HG02588 (cell line): ENCODE data around the gene TBC1D19.
"Not testable (repeated sequence)": the region's sequence is repeated elsewhere in the genome, so short reads cannot be mapped to it uniquely, and the experiment has no call there.

Source experiments
- ATAC-seq: cut with Tn5 transposase; IDR thresholded peaks from one replicate; pipeline ENCODE4 v1.9.1; 2021; ENCODE audit warnings: mild to moderate bottlenecking, moderate library complexity; ENCODE audit not compliant: unreplicated experiment

The TBC1D19 gene, protein sequence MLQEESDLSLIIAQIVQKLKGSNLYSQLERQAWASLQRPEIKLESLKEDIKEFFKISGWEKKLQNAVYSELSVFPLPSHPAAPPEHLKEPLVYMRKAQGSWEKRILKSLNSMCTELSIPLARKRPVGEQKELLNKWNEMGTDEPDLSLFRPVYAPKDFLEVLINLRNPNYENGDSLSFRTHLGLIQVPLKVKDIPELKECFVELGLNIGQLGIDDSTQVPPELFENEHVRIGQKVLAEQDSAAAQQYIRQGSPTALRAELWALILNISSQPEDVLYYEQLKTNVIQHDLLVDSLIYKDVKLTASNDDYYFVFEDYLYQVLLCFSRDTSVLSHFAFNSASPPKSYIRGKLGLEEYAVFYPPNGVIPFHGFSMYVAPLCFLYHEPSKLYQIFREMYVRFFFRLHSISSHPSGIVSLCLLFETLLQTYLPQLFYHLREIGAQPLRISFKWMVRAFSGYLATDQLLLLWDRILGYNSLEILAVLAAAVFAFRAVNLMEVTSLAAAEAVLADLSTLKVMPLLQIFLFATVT

DNA sequence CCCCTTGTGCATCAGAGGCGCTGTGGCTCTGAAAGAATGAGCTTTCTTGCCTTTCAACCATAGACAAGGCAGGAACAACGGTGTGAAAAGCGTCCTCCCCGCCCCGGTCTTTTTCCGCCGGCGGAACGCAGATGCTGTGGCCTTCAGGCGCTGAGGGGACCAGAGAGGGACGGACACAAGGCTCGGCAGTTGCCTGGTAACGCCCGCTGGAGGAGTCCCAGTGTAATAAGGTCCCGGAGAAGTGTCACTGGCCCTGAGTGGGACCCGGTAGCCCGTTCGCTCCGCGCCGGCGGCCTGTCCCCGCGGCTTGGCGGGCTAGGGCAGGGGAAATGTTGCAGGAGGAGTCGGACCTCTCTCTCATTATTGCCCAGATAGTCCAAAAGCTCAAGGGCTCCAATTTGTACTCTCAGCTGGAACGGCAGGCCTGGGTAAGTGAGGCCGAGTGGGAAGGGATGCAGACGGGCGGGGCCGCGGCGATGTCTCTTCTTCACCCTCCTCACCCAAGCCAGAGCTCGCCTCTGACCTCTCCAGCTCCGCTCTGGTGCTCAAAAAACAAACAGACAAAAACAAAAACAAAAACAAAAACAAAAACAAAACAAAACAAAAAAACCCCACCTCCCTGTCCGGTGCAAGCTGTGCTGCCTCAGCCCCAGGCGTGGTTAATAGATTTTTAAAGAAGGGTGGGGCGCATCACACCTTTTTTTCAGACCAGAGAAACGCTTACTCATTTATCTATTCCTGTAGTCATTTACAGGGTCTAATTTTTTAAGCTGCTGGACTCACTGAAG is at the start of gene TBC1D19:
TSS of gene TBC1D19 (plus strand) at position 220 of the 788 bp plus-strand sequence. CDS start at position 330, 110 bp downstream.
- ATAC-seq: peak; percentile 100

DNA sequence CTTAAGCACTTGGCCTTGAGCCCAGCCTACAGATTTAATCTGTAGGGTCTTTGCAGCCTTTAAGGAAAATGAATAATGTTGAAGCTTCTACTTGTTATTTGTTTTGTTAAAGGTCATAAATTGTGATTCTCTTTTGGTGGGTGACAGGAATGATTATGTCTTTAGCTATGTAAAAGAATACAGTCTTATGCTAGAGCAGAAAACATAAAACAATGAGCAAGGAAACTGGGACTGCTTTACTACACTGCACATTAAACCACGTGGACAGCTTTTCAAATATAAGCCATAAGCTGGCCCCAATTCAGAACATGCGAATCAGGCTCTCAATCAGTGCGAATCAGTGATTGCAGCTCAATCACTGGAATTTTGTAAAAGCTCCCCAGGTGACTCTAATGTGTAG is 40.9 kb upstream of the TBC1D19 start:
- no peak for ATAC-seq

DNA sequence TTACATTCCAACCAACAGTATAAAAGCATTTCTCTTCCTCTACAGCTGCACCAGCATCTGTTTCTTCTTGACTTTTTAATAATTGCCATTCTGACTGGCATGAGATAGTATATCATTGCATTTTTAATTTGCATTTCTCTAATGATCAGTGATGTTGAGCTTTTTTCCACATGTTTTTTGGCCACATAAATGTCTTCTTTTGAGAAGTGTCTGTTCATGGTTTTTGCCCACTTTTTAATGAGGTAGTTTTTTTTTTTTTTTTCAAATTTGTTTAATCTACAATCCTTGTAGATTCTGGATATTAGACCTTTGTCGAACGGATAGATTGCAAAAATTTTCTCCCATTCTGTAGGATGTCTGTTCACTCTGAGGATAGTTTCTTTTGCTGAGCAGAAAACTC is 39.5 kb upstream of the TBC1D19 start:
- no peak for ATAC-seq

DNA sequence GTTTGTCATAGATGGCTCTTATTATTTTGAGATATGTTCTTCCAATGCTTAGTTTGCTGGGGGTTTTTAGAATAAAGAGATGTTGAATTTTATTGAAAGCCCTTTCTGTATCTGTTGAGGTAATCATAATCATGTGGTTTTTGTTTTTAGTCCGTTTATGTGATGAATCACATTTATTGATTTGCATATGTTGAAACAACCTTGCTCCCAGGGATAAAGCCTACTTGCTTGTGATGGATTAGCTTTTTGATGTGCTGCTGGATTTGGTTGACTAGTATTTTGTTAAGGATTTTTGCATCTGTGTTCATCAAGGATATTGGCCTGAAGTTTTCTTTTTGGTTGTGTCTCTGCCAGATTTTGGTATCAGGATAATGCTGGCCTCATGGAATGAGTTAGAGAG is 35.5 kb upstream of the TBC1D19 start:
- ATAC-seq: not testable (repeated sequence)

DNA sequence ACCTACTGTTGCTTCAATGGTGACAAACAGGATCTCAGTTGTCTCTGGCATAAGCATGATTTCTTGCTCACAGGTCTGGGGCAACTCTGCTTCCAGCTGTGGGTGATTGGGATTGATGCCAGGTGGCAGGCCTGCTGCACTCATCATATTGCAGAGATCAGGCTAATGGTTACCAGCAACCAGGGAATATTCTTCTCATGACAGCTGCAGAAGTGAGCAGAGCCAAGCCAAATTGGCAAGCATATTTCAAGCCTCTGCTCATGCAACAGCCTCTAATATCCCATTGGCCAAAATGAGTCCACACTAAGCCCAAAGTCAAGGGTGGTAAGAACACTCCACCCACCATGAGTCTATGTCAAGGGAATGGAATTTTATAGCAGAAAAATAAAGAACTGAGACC is 26.7 kb upstream of the TBC1D19 start:
- ATAC-seq: no peak

DNA sequence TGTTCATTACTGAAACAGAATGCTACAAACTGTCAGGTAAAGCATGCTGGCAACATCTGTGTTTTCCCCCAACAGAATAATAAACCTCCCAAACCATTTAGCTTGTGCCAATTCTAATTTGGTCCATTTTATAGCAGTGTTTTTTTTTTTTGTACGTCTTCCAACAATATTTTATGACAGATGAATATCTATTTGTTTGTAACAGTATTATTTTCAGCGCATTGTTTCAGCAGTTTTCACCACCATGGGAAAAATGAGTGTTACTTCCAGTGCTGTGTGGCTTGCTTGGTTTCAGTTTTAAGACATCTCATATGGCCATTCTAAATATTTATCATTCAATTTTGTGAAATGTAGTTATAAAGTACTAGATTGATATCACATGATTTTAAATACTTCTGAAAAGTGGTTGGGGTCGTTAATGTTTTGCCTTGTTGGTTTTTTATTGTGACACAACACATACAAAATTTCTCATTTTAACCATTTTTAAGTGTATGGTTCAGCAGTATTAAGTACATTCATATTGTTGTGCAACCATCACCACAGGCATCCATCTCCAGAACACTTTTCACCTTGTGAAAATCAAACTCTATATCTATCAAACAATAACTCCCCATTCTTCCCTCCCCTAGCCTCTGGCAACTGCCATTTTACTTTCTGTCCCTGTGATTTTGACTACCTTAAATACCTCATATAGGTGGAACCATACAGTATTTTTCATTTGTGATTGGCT is 25.6 kb upstream of the TBC1D19 start:
- no peak for ATAC-seq

DNA sequence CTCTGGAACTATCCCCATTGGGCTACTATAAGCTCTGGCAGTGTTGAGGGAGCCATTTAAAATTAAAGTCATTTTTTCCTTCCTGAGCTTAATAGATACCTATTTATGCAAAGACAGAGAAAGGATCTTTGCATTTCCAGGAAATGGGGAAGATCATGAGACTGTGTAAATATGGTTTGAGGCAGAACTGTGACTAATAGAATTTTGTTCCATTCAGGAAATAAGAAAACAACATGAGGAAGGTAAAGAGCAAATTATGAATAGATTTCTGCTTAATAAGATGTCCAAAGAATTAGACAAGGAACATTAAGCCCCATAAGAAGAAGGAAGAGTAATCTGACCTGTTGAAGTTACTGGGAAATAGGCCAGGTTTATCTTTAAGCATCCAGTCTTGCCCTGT is 17.8 kb upstream of the TBC1D19 start:
- ATAC-seq: no peak

DNA sequence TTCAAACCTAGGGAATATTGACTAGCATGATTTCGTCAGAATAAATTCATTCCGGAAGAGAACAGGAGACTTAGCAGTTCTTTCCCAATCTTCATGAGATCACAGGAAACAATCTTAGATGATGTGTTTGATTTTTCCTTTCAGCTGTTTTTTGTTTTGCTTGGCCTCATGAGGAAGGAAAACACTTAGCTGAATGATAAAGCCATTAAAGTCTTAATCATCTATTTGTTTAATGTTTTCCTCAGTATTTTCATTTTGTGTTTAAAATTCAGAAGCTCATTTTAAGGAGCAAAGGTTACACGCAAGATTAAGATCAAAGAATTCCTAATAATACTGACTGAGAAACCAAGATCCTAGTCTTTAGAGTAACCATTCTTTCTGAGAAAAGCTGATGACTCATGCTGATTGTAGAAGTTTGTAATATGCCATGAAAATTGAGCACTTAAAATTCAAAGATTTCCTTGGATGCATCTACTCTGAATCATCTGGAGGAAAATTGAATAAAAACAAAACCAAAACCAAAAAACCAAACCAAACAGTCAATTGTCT is 15.4 kb upstream of the TBC1D19 start:
- no peak for ATAC-seq

DNA sequence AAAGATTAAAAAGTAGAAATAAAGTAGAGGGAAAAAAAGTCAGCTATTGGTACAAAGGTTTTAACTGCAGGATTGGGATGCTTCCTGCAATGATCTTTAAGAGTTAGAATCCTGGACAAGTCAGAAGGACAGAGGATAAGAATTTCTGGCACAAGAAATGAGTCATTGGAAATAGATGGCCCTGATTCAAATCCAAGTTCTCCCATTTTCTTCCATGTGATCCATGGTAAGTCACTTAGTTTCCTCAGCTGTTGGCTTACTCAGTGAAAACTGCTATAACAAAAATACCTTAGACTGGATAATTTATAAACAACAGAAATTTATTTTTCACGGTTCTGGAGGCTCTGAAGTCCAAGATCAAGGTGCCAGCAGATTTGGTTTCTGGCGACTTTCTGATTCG is 13.3 kb upstream of the TBC1D19 start:
- no peak for ATAC-seq

DNA sequence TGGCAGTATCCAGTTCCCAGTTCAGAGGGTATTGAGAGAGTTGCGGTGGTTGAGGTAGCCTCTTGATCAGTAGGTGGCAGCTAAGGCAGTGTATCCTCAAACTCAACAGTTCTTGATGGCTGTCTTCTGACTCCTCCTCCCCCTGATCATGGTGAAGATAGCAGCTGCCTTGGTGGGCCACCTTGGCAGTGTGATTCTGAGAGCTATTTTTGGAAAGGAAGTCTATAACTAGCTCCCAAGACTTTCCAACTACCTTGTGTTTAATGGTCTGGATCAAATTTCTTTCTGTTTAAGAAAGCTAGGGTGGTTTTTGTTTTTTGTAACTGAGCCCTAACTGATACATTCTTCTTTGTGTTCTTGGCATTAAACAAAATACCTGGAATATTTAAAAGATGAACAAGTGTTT is 10.5 kb upstream of the TBC1D19 start:
- no peak for ATAC-seq

DNA sequence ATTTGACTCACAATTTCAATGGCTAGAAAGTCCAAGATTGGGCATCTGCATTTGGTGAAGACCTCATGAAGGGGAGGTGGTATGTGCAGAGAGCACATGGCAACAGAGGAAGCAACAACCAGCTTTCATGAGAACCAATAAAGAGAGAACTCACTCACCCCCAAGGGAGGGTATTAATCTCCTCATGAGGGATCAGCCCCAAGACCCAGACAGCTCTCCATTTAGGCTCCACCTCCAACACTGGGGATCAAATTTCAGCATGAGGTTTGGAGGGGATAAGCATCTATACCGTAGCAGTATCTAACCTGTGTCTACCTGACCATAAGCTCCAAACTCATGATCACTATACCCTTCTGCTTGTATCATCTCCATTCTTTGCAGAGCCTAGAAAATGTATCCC is 9.3 kb upstream of the TBC1D19 start:
- ATAC-seq: no peak

DNA sequence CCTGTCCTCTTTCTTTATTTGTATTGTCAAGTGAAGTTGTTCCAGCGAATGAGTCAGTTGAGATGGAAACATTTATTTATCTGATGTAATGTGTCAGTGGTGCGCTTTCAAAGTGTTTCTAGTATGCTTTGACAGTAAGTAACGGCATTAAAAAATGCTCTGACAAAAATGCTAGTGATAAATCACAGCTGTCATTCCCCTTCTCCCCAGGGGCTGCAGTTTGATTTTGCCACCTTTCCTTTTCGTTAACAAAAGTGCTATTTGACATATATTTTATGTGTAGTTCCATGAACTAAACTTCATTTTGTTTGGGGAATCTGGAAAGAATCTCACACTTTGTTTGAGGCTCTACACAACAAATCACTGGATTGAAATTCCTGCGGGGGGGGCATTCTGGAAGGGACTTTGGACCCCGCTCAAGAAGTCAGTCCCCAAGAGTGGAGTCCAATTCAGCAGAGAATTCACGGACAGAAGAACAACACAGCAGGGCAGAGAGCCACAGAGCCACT is 7.6 kb upstream of the TBC1D19 start:
- no peak for ATAC-seq

DNA sequence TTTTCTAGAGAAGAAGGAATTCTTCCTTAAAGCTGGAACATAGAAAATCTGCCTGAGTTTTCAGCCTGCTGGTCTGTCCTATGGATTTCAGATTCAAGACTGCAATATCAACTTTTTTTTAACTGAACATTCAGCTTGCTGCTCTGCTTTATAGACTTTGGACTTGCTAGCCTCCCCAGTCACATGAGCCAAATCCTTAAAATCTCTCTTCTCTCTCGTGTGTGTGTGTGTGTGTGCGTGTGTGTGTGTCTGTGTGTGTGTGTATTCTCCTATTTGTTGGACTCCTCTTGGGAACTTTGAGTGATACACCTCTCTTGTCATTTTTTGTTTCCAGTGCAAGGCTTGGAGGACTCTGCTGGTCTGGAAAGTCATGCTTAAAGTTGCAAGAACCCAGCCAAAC is 6.8 kb upstream of the TBC1D19 start:
- ATAC-seq: no peak

DNA sequence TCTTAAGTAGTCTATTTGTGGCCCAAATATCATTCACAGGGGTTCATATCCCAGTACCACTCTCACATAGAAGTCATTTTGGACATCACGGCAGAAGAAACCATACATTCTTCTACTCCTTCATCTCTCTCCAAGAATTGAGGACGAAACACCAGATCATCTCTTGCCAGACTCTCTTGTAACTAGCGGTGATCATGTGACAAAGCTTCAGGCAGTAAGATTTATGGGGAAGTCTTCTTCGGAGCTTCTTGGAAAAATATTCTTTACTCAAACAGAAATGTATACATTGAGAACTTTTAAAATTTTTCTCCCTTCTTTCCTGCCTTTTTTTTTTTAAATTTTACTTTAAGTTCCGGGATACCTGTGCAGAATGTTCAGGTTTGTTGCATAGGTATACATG is 4.7 kb upstream of the TBC1D19 start:
- no peak for ATAC-seq

DNA sequence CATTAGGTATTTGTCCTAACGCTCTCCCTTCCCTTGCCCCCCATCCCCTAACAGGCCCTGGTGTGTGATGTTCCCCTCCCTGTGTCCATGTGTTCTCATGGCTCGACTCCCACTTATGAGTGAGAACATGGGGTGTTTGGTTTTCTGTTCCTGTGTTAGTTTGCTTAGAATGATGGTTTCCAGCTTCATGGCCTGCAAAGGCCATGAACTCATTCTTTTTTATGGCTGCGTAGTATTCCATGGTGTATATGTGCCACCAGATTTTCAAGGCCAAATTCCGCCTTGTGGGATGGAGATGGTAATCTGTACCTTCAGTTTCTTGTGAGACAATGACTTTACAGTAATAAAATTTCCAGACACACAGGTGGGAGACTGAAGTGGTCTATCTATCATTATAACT is 2.5 kb upstream of the TBC1D19 start:
- not testable (repeated sequence) for ATAC-seq

DNA sequence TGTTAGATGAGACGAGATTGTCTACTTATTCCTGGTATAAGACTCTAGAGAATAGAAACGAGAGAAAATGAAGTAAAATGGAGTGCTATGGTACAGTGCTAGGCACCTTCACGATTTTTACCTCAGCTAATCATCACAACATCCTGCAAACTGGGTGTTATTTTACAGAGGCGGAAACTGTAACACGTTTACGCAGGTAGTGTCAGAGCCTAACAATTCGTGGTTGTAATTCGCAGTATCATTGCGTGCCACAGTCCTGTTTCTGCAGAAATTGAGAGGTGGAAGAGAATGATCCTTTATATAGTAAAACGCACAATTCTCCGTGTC is 383 bp upstream of the TBC1D19 start:
- ATAC-seq: peak; percentile 39

DNA sequence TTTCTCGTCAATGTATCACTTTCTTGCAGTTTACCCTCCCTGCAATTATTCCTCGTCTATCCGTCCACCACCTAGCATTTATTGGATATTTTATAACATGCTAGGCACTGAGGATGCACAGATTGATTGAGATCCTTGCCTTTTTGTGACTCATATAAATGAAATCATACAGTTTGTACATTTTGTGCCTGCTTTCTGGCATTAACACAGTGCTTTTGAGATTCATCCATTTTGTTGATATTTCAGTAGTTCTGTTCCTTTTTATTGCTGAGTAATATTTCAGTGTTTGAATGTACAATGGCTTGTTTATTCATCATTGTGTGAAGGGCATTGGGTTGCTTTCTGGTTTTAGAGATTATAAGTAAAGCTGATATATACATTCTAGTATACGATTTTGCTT is 841 bp downstream of the TBC1D19 start:
- ATAC-seq: no peak

DNA sequence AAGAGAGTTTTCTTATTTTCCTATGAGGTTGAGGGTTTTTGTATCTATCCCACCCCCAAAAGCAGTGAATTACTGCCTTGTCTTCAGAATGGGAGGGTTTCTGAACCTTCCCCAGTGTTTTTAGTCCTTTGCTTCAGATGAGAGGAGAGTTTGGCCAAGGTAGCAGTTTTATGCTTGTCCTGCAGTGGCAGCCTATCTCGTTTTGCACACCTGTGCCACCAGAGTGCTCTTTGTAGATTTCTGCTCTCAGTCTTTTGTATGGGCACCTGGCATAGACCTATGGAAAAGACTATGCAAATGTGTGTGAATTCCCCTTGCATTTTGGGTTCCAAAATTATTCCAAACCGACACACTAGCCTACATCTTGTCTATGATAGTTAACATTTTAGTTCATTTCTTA is 5.8 kb downstream of the TBC1D19 start:
- ATAC-seq: no peak

DNA sequence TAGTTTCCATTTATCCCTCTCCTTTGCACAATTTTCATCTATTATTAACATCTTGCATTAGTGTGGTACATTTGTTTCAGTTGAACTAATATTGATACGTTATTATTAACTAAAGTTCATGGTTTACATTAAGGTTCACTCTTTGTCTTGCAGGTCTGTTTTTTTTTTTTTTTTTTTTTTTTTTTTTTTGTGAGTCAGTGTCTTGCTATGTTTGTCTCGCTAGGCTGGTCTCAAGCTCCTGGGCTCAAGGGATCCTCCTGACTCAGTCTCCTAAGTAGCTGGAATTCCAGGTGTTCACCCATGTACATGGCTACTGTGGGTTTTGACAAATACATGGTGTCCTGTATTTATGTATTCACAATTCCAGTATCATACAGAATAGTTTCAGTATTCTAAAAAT is 6.8 kb downstream of the TBC1D19 start:
- no peak for ATAC-seq

DNA sequence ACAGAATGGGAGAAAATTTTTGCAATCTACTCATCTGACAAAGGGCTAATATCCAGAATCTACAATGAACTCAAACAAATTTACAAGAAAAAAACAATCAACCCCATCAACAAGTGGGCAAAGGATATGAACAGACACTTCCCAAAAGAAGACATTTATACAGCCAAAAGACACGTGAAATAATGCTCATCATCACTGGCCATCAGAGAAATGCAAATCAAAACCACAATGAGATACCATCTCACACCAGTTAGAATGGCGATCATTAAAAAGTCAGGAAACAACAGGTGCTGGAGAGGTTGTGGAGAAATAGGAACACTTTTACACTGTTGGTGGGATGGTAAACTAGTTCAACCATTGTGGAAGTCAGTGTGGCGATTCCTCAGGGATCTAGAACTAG is 9.7 kb downstream of the TBC1D19 start:
- ATAC-seq: not testable (repeated sequence)

DNA sequence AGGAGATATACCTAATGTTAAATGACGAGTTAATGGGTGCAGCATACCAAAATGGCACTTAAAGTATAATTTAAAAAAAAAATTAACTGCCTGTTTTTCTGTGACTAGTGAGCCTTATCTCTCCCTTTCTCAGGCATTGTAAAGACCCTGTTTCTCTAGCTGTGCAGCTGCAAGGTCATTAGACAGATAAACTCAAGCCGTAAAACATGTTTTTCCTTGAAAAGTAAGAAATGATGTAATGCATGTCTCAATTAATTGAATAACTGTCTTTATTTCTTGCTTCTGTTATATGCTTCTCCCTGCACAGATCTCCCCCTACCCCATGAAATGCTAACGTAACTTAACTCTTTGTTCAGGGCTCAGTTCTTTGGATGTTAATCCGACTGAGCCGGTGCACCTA is 10.5 kb downstream of the TBC1D19 start:
- ATAC-seq: no peak
